Immature natural killer cell (primary cell): ENCODE data around the gene HECW1. TPM values are rescaled to one million over a fixed set of nuclear protein-coding genes. Genes with fewer than 3 reads are reported as not detected.

ENCODE experiments used
- DNase-seq, 3 donors: peaks; one replicate each; pipeline ENCODE4 v3.0.0; 2022; ENCODE audit warnings: mixed read lengths in 1 of 3
- H3K27ac Mint-ChIP-seq, 6 donors: one replicate each; pipeline ENCODE4 v1.8.0; 2020; ENCODE audit warnings: mixed read lengths in 6 of 6, mild to moderate bottlenecking in 5 of 6, inconsistent platforms in 4 of 6, moderate library complexity in 3 of 6
- H3K27me3 Mint-ChIP-seq, 3 donors: one replicate each; pipeline ENCODE4 v1.8.0; 2020 to 2021; ENCODE audit warnings: low read depth in 3 of 3, mild to moderate bottlenecking in 3 of 3, mixed read lengths in 3 of 3, moderate library complexity in 3 of 3, inconsistent platforms in 1 of 3
- H3K36me3 Mint-ChIP-seq, 3 donors: one replicate each; pipeline ENCODE4 v1.8.0; 2020; ENCODE audit warnings: mixed read lengths in 3 of 3, inconsistent platforms in 2 of 3, mild to moderate bottlenecking in 2 of 3
- H3K4me1 Mint-ChIP-seq, 2 donors: one replicate each; pipeline ENCODE4 v1.8.0; 2020; ENCODE audit warnings: inconsistent platforms in 2 of 2, mild to moderate bottlenecking in 2 of 2, mixed read lengths in 2 of 2, moderate library complexity in 1 of 2
- H3K4me3 Mint-ChIP-seq, 5 donors: one replicate each; pipeline ENCODE4 v1.8.0; 2020; ENCODE audit warnings: mild to moderate bottlenecking in 5 of 5, mixed read lengths in 5 of 5, inconsistent platforms in 3 of 5, moderate library complexity in 3 of 5
- H3K9me3 Mint-ChIP-seq, 6 donors: one replicate each; pipeline ENCODE4 v1.8.0; 2020; ENCODE audit warnings: mild to moderate bottlenecking in 6 of 6, mixed read lengths in 6 of 6, inconsistent platforms in 4 of 6, moderate library complexity in 3 of 6
- polyA plus RNA-seq, 3 donors: library from polyadenylated mRNA; unstranded; fragments of 300-500 nt; fragmentation: Illumina TruSeq; gene quantifications; one replicate each; pipeline ENCODE4 v1.2.3, GENCODE V29; 2021

The HECW1 gene
- polyA plus RNA-seq, 3 donors from 2014 or later, result not detected

DNA sequence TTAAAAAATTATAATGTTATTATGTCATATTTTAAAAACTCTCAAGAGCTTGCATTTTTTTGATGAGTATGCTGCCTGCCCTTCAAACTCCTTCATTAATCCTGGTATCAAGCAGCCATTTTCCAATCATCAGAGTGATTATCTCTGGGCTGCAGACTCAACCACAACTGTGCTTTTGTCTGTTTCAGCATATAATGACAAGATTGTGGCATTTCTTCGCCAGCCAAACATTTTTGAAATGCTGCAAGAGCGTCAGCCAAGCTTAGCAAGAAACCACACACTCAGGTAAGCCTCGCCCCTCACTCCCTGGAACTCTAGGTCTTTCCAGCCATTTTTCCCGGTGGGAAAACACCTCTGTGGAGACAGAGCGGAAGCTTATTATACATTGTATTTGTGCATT, 380.4 kb downstream of the HECW1 start:
- Mint-ChIP-seq H3K36me3 (no peaks in the 10 kb centered on the region), H3K4me3 (no peak overlapping the region), H3K9me3 (no peaks in the 10 kb centered on the region)

DNA sequence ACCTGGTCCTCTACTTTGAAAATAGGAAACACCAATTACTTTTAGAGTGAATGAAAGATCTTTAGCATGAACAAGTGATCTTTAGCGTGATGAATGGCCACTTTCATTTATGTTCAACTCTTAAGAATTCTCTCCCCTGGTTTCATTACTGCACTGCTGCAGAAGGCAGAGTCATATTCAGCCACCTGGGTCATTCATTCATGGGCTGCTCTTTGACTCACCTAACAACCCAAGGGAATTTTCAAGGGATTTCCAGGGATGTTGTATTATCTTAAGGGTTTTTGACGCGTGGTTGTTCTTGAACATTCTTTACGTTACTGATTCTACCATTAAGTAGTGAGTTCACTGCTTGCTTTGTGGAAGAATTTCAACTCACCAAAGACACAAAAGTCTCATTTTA, 383.1 kb downstream of the HECW1 start:
- H3K27me3 Mint-ChIP-seq, result peaks cover 2 to 12% (median 5%) of the 10 kb centered on the region in 3 donors
- no peak for DNase-seq
- no peaks in the 10 kb centered on the region for H3K9me3 Mint-ChIP-seq
- H3K4me1 Mint-ChIP-seq, result no peaks in the 10 kb centered on the region
- H3K27ac Mint-ChIP-seq, result no peak overlapping the region
- H3K36me3 Mint-ChIP-seq, result no peaks in the 10 kb centered on the region
- H3K4me3 Mint-ChIP-seq, result no peak overlapping the region

More for the DNA sequence above, 380.4 kb downstream of the HECW1 start:
- H3K4me1 Mint-ChIP-seq, result no peaks in the 10 kb centered on the region
- no peak overlapping the region for H3K27ac Mint-ChIP-seq
- peaks cover 0 to 17% (median 7%) of the 10 kb centered on the region in 3 donors for H3K27me3 Mint-ChIP-seq
- no peak for DNase-seq

GRCh38 chr7:43496596-43496995, 384.1 kb downstream of the HECW1 start:
- no peak overlapping the region for H3K27ac Mint-ChIP-seq
- no peaks in the 10 kb centered on the region for H3K4me1 Mint-ChIP-seq
- H3K36me3 Mint-ChIP-seq, result no peaks in the 10 kb centered on the region
- peaks cover 2 to 12% (median 5%) of the 10 kb centered on the region in 3 donors for H3K27me3 Mint-ChIP-seq
- no peaks in the 10 kb centered on the region for H3K9me3 Mint-ChIP-seq
- DNase-seq, result no peak
- H3K4me3 Mint-ChIP-seq, result no peak overlapping the region

GRCh38 chr7:43501870-43502269, 389.4 kb downstream of the HECW1 start:
- no peaks in the 10 kb centered on the region for H3K36me3 Mint-ChIP-seq
- DNase-seq, result no peak
- no peaks in the 10 kb centered on the region for H3K4me1 Mint-ChIP-seq
- H3K27ac Mint-ChIP-seq, result no peak overlapping the region
- peaks cover 0 to 5% (median 4%) of the 10 kb centered on the region in 3 donors for H3K27me3 Mint-ChIP-seq
- no peaks in the 10 kb centered on the region for H3K9me3 Mint-ChIP-seq
- H3K4me3 Mint-ChIP-seq, result no peak overlapping the region

DNA sequence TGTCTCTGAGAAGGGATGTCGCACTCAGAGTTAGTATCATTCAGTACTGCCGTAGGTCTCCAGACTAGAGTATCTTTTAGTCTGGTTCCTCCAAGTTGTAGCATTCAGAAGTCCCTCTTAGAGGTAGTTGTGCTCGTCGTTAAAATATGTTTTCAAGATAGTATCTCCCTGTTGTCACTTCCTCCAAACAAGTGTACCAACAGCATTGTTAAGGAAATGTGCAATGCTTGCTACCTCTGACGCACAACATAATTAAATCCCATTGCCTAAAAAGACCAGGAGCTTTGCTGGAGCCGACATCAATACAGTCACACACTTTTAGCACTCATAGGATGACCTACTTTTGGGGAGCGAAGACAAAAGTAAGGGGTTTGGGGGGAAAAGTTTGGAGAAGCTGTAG, 390.5 kb downstream of the HECW1 start:
- no peaks in the 10 kb centered on the region for H3K36me3 Mint-ChIP-seq
- no peak overlapping the region for H3K27ac Mint-ChIP-seq
- H3K4me1 Mint-ChIP-seq, result no peaks in the 10 kb centered on the region
- DNase-seq, result no peak
- H3K4me3 Mint-ChIP-seq, result no peak overlapping the region
- no peaks in the 10 kb centered on the region for H3K9me3 Mint-ChIP-seq
- H3K27me3 Mint-ChIP-seq, result peaks cover 0 to 6% (median 0%) of the 10 kb centered on the region in 3 donors

GRCh38 chr7:43505412-43505811, 393.0 kb downstream of the HECW1 start:
- no peak overlapping the region for H3K27ac Mint-ChIP-seq
- no peaks in the 10 kb centered on the region for H3K36me3 Mint-ChIP-seq
- H3K4me3 Mint-ChIP-seq, result no peak overlapping the region
- H3K27me3 Mint-ChIP-seq, result peaks cover 0 to 4% (median 0%) of the 10 kb centered on the region in 3 donors
- H3K9me3 Mint-ChIP-seq, result no peaks in the 10 kb centered on the region
- no peaks in the 10 kb centered on the region for H3K4me1 Mint-ChIP-seq
- no peak for DNase-seq

GRCh38 chr7:43506460-43506859, 394.0 kb downstream of the HECW1 start:
- Mint-ChIP-seq H3K4me3 (no peak overlapping the region), H3K27me3 (peaks cover 0 to 4% (median 0%) of the 10 kb centered on the region in 3 donors), H3K27ac (no peak overlapping the region), H3K9me3 (no peaks in the 10 kb centered on the region), H3K4me1 (no peaks in the 10 kb centered on the region), H3K36me3 (no peaks in the 10 kb centered on the region)
- DNase-seq, result no peak

DNA sequence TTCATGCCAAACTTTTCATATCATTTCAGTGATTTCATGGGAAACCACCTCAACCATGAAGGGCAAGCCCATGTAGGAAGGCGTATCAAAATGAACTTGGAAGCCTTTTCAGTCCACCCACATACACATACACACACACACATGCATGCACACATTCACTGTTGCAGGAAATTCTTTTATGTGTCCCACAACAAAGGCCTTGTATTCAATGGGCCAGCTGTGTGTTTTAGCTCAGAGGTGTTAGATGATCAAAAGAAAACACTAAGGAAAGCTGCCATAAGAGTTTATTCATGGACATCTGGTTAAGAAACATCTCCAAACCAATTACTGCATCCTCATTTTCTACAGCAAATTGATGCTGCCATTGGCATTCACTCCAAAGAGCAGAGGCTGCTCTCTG, 396.0 kb downstream of the HECW1 start:
- no peak for DNase-seq
- H3K27me3 Mint-ChIP-seq, result peaks cover 2 to 8% (median 4%) of the 10 kb centered on the region in 3 donors

DNA sequence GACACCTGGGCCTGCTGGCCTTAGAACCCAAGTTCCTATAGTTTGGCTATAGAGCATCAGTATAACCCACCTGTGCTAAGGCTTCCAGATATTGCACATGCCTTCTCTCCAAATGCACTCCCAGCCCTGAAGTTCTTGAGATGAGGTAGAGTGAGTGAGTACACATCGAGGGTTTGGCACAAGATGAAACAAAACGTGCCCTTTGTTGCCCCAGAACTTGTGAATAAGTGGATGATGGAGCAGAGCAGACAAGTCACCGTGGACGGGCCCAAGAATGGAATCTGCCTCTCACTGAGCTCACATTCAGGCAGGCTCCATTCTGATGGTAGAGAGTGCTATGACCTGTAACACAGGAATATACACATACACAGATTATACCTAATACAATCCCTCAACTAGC, 397.5 kb downstream of the HECW1 start:
- Mint-ChIP-seq H3K9me3 (no peaks in the 10 kb centered on the region), H3K27me3 (peaks cover 4 to 11% (median 6%) of the 10 kb centered on the region in 3 donors), H3K27ac (no peak overlapping the region)

More for the DNA sequence above, 396.0 kb downstream of the HECW1 start:
- no peak overlapping the region for H3K4me3 Mint-ChIP-seq
- H3K27ac Mint-ChIP-seq, result no peak overlapping the region
- H3K36me3 Mint-ChIP-seq, result no peaks in the 10 kb centered on the region
- no peaks in the 10 kb centered on the region for H3K4me1 Mint-ChIP-seq
- no peaks in the 10 kb centered on the region for H3K9me3 Mint-ChIP-seq

GRCh38 chr7:43511029-43511428, 398.6 kb downstream of the HECW1 start:
- H3K4me1 Mint-ChIP-seq, result no peaks in the 10 kb centered on the region
- no peaks in the 10 kb centered on the region for H3K36me3 Mint-ChIP-seq
- DNase-seq, result no peak
- peaks cover 5 to 11% (median 6%) of the 10 kb centered on the region in 3 donors for H3K27me3 Mint-ChIP-seq
- no peaks in the 10 kb centered on the region for H3K9me3 Mint-ChIP-seq
- no peak overlapping the region for H3K27ac Mint-ChIP-seq
- H3K4me3 Mint-ChIP-seq, result no peak overlapping the region

More for the DNA sequence above, 397.5 kb downstream of the HECW1 start:
- Mint-ChIP-seq H3K36me3 (no peaks in the 10 kb centered on the region), H3K4me1 (no peaks in the 10 kb centered on the region), H3K4me3 (no peak overlapping the region)
- DNase-seq, result no peak

GRCh38 chr7:43511769-43512515, 399.5 kb downstream of the HECW1 start:
- H3K4me3 Mint-ChIP-seq, result no peak overlapping the region
- H3K36me3 Mint-ChIP-seq, result no peaks in the 10 kb centered on the region
- peaks cover 6 to 11% (median 6%) of the 10 kb centered on the region in 3 donors for H3K27me3 Mint-ChIP-seq
- DNase-seq, result no peak
- H3K9me3 Mint-ChIP-seq, result no peaks in the 10 kb centered on the region
- H3K4me1 Mint-ChIP-seq, result no peaks in the 10 kb centered on the region
- H3K27ac Mint-ChIP-seq, result no peak overlapping the region

- peak overlapping the region in 1 of 6 donors; percentile 12 for H3K27ac Mint-ChIP-seq
- H3K4me3 Mint-ChIP-seq, result no peak overlapping the region
- DNase-seq, result no peak
- no peaks in the 10 kb centered on the region for H3K36me3 Mint-ChIP-seq
- H3K27me3 Mint-ChIP-seq, result peaks cover 4 to 11% (median 6%) of the 10 kb centered on the region in 3 donors
- H3K4me1 Mint-ChIP-seq, result no peaks in the 10 kb centered on the region
- no peaks in the 10 kb centered on the region for H3K9me3 Mint-ChIP-seq
Observed at GRCh38 chr7:43513251-43513650, 400.8 kb downstream of the HECW1 start.

DNA sequence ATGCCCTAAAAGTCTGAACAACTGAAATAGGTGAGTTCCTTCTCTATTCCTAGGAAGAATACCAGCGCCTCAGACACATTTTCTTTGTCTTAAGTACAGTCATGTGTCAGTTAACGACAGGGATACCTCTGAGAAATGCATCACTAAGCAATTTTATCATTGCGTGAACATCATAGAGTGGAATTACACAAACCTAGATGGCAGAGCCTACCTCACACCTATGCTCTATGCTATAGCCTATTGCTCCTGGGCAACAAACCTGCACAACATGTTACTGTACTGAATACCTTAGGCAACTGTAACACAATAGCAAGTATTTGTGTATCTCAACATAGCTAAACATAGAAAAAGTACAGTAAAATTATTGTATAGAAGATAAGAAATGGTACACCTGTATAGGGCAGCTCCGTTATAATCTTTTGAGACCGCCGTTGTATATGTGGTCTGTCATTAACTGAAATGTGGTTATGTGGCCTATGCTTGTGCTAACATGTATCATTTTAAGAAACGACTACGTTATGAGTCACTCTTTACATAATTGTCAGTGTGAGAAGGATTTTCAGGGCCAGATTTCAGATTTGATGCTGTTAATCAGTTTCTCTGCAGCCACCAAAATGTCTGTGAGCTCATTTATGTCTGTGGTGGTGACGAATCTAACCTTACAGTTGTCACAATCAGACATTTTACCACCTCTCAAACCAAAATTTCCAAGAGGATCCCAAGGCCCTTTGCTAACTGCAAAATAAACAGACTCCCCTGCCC, 404.3 kb downstream of the HECW1 start:
- Mint-ChIP-seq H3K4me1 (no peaks in the 10 kb centered on the region), H3K36me3 (no peaks in the 10 kb centered on the region), H3K27ac (no peak overlapping the region), H3K27me3 (peaks cover 2 to 10% (median 6%) of the 10 kb centered on the region in 3 donors), H3K9me3 (no peaks in the 10 kb centered on the region), H3K4me3 (no peak overlapping the region)
- DNase-seq, result no peak

DNA sequence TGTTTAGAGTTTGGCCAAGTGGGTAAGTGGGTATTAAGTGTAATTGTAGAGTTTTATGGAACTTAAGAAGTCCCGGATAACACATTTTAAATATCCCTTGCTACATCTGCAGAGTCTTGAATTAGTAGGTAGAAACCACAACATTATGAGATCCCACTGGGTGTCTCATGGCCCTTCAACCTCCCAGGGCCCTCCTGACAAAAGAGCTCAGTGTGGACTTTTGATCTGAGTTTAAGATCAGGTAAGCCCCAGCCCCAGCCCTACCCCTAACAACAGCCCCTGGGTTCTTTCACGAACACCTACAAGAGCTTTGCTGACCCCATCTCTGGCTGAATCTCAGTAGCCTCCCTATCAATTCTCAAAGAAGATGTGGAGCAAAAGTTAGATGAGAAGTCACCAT, 405.0 kb downstream of the HECW1 start:
- no peaks in the 10 kb centered on the region for H3K4me1 Mint-ChIP-seq
- H3K4me3 Mint-ChIP-seq, result no peak overlapping the region
- no peak overlapping the region for H3K27ac Mint-ChIP-seq
- DNase-seq, result no peak
- peaks cover 2 to 6% (median 6%) of the 10 kb centered on the region in 3 donors for H3K27me3 Mint-ChIP-seq
- H3K9me3 Mint-ChIP-seq, result no peaks in the 10 kb centered on the region
- no peaks in the 10 kb centered on the region for H3K36me3 Mint-ChIP-seq
